Cardiac fibroblast (primary cell): ENCODE results near the gene WDR59.
A peak's percentile ranks its signal among the peaks of the same experiment; 100 is the strongest.
"Not testable (repeated sequence)": the region's sequence is repeated elsewhere in the genome, so short reads cannot be mapped to it uniquely, and the experiment has no call there.

Experiments
- DNase-seq, 2 donors: peaks; one replicate each; pipeline versions ENCODE4 v3.0.0 to v3.0.0-alpha.2; 2010; ENCODE audit warnings: low read depth in 2 of 2
- H3K4me3 ChIP-seq, 2 donors: replicated peaks in 1 of 2; 1 replicate in 1 of 2; 2 replicates in 1 of 2; pipeline ENCODE4 v1.5.1; 2011; ENCODE audit warnings: low read depth in 2 of 2, low read length in 2 of 2, mild to moderate bottlenecking in 2 of 2, moderate library complexity in 1 of 2
- TF ChIP-seq, protein P1 (sequence below): IDR thresholded peaks from one replicate; pipeline ENCODE4 v1.5.1; 2011; ENCODE audit warnings: low read depth, mild to moderate bottlenecking, low read length, inconsistent platforms

WDR59 gene

DNA sequence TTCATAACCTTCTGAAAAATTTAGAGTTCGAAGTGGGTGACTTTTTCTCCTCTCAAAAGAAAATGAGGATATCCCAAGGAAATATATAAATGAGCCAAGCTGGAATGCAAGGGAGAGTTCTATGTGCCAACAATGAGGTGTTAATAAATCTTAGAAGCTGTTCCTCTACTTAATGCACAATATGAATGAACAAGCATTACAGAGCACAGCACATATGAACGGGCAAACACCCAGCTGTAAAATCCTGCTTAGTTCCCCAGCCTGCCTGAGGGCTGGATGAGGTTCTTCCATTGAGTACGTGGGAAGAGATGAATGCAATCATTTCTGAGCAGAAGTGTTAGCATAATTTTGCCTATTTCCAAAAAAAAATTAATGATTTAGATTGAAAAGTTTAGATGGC, 58.1 kb downstream of the WDR59 start:
- no peak for DNase-seq
- H3K4me3 ChIP-seq = no peak overlapping the region
- TF ChIP-seq, protein P1, sequence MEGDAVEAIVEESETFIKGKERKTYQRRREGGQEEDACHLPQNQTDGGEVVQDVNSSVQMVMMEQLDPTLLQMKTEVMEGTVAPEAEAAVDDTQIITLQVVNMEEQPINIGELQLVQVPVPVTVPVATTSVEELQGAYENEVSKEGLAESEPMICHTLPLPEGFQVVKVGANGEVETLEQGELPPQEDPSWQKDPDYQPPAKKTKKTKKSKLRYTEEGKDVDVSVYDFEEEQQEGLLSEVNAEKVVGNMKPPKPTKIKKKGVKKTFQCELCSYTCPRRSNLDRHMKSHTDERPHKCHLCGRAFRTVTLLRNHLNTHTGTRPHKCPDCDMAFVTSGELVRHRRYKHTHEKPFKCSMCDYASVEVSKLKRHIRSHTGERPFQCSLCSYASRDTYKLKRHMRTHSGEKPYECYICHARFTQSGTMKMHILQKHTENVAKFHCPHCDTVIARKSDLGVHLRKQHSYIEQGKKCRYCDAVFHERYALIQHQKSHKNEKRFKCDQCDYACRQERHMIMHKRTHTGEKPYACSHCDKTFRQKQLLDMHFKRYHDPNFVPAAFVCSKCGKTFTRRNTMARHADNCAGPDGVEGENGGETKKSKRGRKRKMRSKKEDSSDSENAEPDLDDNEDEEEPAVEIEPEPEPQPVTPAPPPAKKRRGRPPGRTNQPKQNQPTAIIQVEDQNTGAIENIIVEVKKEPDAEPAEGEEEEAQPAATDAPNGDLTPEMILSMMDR = no peak

DNA sequence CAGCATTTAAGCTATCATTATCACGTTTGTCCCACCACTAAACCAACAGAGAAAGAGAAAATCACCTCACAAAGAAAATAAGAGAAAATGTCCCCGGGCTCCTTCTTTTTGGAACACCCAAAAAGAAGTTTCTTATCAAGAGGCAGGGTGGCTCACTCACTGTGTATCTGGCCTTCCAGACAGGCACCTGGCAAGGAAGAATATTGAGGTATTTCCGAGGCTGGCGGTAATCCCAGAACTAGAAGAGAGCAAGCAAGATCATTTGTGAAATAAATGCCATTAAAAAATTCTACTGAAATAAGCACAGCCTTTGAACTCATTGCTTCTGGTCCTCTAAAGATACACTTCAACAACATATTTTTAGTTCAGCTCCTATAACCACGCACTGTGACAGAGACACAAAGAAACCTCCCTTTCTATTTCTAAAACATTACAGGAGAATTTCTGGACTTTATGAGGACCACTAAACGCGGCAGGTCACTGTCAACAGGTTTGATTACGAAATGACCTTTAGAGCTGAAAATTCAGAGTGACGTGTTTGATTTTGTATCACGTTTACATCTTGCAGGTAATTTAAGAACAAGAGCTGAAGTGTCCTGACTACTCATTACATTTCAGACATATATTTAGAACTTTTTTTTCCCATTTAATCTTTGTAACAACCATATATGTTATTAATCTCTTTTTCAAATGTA, 61.0 kb downstream of the WDR59 start:
- peak in 1 of 2 donors; percentile 23 for DNase-seq
- H3K4me3 ChIP-seq = no peak overlapping the region
- TF ChIP-seq, protein P1 = no peak

DNA sequence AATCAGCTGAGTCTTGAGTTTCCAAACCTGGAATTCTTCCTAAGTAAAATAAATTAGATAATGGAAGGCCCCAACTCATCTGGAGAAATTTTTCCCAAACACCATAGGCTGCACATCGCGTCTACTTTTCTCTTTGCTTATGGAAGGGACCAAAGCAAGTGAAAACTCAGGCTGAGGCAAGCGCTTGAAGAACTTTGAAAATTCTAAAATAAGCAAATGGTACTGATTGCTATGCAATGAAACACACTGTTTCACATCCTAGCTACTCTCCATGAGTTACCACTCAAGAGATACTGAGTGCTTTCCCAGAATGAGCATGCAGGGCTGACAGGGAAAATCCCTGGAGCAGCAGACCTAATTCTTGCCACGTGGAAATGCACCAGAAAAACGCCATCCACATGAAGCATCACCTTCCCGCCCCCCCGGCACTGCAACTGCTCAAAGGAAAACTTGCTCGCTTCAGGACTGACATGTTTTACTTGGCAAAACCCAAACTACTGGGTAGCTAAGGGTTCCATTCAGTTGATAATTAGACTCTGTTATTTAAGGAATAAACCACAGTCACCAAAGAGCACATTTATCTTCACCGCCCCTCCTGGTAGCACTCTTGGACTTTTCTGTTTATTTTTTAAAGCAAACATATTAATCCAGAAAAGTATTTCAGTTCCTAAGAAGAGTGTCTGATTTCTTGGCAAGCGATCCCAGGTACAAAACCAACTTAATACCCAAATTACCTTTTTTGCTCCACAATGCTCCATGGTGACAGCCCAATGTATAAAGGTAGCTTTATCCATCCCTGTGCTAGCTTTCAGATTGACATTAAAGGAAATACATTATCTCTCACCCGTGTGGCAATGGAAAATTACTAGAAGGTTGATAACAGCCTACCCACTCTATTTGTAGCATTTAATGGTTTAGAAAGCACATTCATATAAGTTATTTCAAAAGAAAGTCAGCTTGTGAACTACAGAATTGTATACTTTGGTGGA, 62.5 kb downstream of the WDR59 start:
- TF ChIP-seq, protein P1 = no peak
- no peak for DNase-seq
- no peak overlapping the region for H3K4me3 ChIP-seq

DNA sequence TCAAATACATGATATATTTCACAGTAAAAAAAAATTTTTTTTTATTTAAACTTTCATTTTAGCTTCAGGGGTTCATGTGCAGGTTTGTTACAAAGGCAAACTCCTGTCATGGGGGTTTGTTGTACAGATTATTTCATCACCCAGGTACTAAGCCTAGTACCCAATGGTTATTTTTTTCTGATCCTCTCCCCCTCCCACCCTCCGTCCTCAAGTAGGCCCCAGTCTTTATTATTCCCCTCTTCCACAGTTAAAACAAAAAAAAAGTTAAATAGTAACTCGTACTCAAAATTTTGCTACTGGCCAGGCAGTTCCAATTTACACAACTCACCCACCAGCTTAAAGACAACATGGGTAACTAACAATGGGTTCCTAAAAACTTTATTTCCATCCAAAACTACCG, 63.9 kb downstream of the WDR59 start:
- no peak overlapping the region for H3K4me3 ChIP-seq
- TF ChIP-seq, protein P1 = no peak
- no peak for DNase-seq

DNA sequence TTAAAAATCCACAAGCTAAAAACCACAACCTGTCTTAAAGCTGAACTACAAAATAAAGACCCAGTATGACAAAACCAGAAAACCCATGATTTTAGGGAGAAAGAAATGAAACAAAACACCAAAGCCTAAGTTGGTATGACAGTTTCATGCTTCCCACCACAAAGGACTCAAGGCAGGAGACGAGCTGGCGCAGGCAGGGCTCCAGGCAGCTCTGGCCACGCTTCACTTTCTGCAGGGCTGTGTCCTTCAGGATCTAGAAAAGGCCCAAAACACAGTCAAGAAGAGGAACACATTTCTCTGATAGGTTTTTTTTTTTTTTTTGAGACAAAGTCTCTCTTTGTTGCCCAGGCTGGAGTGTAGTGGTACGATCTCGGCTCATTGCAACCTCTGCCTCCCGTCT, 75.3 kb downstream of the WDR59 start:
- DNase-seq = no peak
- TF ChIP-seq, protein P1 = no peak
- no peak overlapping the region for H3K4me3 ChIP-seq

DNA sequence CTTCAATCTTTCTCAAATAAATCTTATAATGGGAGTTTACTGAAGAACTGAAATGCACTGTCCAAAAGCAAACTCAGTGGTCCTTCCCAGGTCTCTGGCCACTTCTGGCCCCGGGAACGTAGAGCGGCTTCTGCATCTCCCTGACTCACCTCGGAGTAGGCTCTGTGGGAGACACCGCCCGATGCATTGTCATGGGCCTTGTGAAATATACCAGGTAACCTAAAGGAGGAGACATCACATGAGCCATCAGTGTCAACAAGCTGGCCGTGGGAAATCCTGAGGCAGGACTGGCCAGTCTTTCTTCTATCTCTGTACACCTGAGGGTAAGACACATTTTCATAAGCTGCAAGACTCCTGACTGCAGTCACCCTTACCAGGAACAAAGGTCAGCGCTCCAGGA, 76.2 kb downstream of the WDR59 start:
- not testable (repeated sequence) for DNase-seq, H3K4me3 ChIP-seq
